Measurements from ENCODE around the gene POLD1.
A peak's percentile ranks its signal among the peaks of the same experiment; 100 is the strongest.

POLD1 gene

DNA sequence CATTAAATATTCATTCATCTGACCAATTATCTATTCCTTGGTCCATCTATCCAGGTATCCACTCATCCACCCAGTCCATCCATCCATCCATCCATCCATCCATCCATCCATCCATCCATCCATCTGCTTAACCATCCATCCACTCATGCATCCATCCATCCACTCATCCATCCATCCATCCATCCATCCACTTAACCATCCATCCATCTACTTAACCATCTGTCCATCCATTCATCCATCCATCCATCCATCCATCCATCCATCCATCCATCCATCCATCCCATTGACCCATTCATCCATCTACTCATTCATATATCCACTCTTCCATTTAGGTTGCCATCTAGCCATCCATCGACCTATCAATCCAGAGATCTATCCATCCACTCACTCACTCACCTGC, 59.9 kb downstream of the POLD1 start:
- no peak for DNase-seq

GRCh38 chr19:50447053-50447452, 62.9 kb downstream of the POLD1 start:
- DNase-seq: no peak

GRCh38 chr19:50447750-50448149, 63.6 kb downstream of the POLD1 start:
- no peak for DNase-seq

GRCh38 chr19:50449236-50449899, 65.2 kb downstream of the POLD1 start:
- DNase-seq: no peak

GRCh38 chr19:50450369-50451222, 66.4 kb downstream of the POLD1 start:
- no peak for DNase-seq

GRCh38 chr19:50451223-50451534, 67.0 kb downstream of the POLD1 start:
- DNase-seq: no peak

DNA sequence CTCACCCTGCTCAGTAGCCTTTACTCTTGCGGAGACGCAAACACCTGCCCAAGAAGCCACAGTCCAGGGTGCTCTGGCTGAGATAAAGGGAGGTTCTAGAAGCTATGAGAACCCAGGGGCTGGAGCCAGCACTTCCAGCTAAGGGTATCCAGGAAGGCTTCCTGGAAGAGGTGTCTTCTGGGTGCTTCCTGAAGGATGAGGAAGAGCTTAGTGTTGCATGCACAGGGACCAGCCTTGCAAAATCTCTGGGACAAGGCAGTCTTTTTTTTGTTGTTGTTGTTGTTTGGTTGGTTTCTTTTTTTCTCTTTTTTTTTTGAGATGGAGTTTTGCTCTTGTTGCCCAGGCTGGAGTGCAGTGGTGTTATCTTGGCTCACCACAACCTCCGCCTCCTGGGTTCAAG, 69.1 kb downstream of the POLD1 start:
- DNase-seq: no peak

- DNase-seq: no peak
Observed at GRCh38 chr19:50455992-50456391, 71.8 kb downstream of the POLD1 start.

DNA sequence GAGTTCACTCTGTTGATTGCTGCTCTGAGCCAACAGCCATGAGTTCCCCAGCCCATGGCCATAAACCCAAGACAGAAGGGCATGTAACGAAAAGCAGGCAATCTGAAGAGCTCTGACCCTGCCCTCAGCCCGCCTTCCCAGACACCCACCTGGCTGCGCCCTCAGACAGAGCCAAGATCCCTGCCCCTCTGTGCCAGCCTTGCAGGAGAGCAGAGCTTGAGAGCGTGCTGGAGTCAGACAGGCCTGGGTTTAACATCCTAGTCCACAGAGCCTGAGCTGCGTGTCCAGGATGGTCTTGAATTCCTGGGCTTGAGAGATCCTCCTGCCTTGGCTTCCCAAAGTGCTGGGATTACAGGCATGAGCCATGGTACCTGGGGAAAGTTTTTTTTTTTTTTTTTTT, 73.2 kb downstream of the POLD1 start:
- DNase-seq: no peak

GRCh38 chr19:50458396-50459066, 74.4 kb downstream of the POLD1 start:
- DNase-seq: no peak

DNA sequence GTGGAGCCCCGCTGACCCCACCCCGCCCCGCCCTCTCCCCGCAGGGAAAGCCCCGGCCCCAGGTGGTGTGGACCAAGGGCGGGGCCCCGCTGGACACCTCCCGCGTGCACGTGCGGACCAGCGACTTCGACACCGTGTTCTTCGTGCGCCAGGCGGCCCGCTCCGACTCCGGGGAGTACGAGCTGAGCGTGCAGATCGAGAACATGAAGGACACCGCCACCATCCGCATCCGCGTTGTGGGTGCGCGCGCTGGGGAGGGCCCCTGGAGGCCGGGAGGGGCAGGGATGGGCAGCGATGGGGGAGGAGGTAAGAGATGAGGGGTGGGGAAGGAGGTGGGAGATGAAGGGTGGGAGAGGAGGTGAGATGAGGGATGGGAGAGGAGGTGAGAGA, 74.9 kb downstream of the POLD1 start:
- no peak for DNase-seq

DNA sequence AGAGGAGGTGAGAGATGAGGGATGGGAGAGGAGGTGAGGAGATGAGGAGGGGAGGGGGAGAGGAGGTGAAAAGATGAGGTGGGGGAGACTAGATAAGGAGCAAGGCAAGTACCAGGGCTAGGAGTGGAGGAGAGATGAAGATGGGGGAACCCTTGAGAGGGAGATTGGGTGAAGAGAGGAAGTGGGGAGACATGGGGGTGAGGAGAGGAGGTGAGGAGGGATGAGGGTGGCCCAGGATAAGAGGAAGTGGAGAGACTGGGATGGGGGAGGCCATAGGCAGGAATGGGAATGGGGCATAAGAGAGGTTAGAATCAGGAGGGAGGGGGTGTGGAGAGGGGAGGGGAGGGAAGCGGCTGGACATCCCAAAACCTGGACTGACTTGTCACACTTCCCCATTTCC, 75.5 kb downstream of the POLD1 start:
- no peak for DNase-seq

- no peak for DNase-seq
Observed at GRCh38 chr19:50460161-50460765, 76.1 kb downstream of the POLD1 start.

- peak; percentile 9 to 20 for DNase-seq
Observed at GRCh38 chr19:50461066-50461875, 77.1 kb downstream of the POLD1 start.

GRCh38 chr19:50462970-50463369, 78.8 kb downstream of the POLD1 start:
- no peak for DNase-seq

- DNase-seq: no peak
Observed at GRCh38 chr19:50464348-50464747, 80.2 kb downstream of the POLD1 start.

- no peak for DNase-seq
Observed at GRCh38 chr19:50465000-50465399, 80.9 kb downstream of the POLD1 start.

DNA sequence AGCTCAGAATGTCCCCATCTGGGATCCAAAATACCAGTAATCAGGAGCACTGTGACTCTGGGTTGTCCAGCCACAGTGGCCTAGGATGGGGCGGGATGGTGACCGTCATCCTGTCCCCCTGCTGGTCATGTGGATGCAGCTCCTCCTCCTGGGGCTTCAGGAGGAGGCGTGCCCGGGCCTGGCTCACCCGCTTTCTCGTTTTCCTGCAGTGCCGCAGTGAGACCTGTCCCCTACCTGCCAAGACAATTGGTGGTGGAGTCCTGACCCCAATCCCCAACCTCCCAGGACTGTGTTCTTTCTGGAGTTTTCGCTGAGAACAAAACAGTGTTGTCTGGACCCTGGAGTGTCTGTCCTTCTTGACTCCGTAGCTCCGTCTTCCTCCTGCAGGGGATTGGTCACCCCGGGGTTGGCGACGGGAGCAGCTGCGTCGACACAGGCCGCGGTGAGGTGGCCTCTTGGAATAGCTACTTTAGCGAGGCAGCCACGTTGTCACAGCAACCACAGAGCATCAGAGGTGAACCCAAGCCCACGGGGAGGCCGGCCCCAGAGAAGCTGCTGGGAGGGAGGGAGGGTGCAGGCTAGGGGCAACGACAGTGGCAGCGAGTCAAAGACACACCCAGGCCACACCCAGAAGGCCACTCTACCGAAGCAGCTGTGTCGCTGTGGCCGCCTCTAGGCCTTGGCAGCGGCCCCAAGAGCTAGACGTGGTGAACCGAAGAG, 82.0 kb downstream of the POLD1 start:
- no peak for DNase-seq

GRCh38 chr19:50466706-50467039, 82.5 kb downstream of the POLD1 start:
- DNase-seq: no peak

GRCh38 chr19:50467566-50467965, 83.4 kb downstream of the POLD1 start:
- no peak for DNase-seq
